ENCODE measurements around the gene UBE2O.

UBE2O gene

GRCh38 chr17:76485569-76485968 lies 32.6 kb upstream of the UBE2O start:
- DNase-seq (ENCODE audit: low read depth): no peak

GRCh38 chr17:76484228-76484725 lies 31.3 kb upstream of the UBE2O start:
- no peak for DNase-seq (ENCODE audit: low read depth)

GRCh38 chr17:76481071-76481655 lies 28.2 kb upstream of the UBE2O start:
- DNase-seq (ENCODE audit: low read depth): no peak

- no peak for DNase-seq (ENCODE audit: low read depth)
Measured at GRCh38 chr17:76480632-76481031, 27.7 kb upstream of the UBE2O start.

- no peak for DNase-seq (ENCODE audit: low read depth)
Measured at GRCh38 chr17:76479515-76480060, 26.6 kb upstream of the UBE2O start.

- no peak for DNase-seq (ENCODE audit: low read depth)
Measured at GRCh38 chr17:76478730-76479514, 26.0 kb upstream of the UBE2O start.

GRCh38 chr17:76478097-76478496 lies 25.1 kb upstream of the UBE2O start:
- no peak for DNase-seq (ENCODE audit: low read depth)

- DNase-seq (ENCODE audit: low read depth): no peak
Measured at GRCh38 chr17:76477576-76477975, 24.6 kb upstream of the UBE2O start.

GRCh38 chr17:76476736-76477135 lies 23.8 kb upstream of the UBE2O start:
- DNase-seq (ENCODE audit: low read depth): no peak

GRCh38 chr17:76475302-76475701 lies 22.4 kb upstream of the UBE2O start:
- DNase-seq (ENCODE audit: low read depth): no peak

- no peak for DNase-seq (ENCODE audit: low read depth)
Measured at GRCh38 chr17:76474894-76475293, 21.9 kb upstream of the UBE2O start.

GRCh38 chr17:76474238-76474637 lies 21.3 kb upstream of the UBE2O start:
- no peak for DNase-seq (ENCODE audit: low read depth)

GRCh38 chr17:76473541-76473985 lies 20.6 kb upstream of the UBE2O start:
- no peak for DNase-seq (ENCODE audit: low read depth)

- no peak for DNase-seq (ENCODE audit: low read depth)
Measured at GRCh38 chr17:76472726-76473125, 19.8 kb upstream of the UBE2O start.

GRCh38 chr17:76472258-76472645 lies 19.3 kb upstream of the UBE2O start:
- no peak for DNase-seq (ENCODE audit: low read depth)

- no peak for DNase-seq (ENCODE audit: low read depth)
Measured at GRCh38 chr17:76471498-76472257, 18.7 kb upstream of the UBE2O start.

- DNase-seq (ENCODE audit: low read depth): no peak
Measured at GRCh38 chr17:76469991-76470739, 17.2 kb upstream of the UBE2O start.

- no peak for DNase-seq (ENCODE audit: low read depth)
Measured at GRCh38 chr17:76469076-76469990, 16.4 kb upstream of the UBE2O start.

- no peak for DNase-seq (ENCODE audit: low read depth)
Measured at GRCh38 chr17:76468634-76469010, 15.7 kb upstream of the UBE2O start.

- DNase-seq (ENCODE audit: low read depth): no peak
Measured at GRCh38 chr17:76467809-76468633, 15.1 kb upstream of the UBE2O start.

All from HS-5 (cell line).